Spleen (tissue), 7 donors: ENCODE measurements around the gene GSTM5.

Experiments used
- POLR2AphosphoS5 ChIP-seq, 3 donors: sonication (generic); formaldehyde crosslinking; IDR thresholded peaks; one replicate each; pipeline ENCODE4 v1.5.1; 2017; ENCODE audit warnings: antibody characterized with exemption in 3 of 3
- TF ChIP-seq, protein P1 (sequence below), 11 experiments: fragments of 200-600 bp in 7 of 11; fragments of 450-650 bp in 4 of 11; sonication (generic) in 4 of 11; IDR thresholded peaks in 8 of 11; conservative IDR thresholded peaks in 3 of 11; 1 replicate in 7 of 11; 2 replicates in 4 of 11; pipeline versions ENCODE4 v1.4.0 to v1.8.0; 2016 to 2021; ENCODE audit warnings: antibody characterized with exemption in 11 of 11, inconsistent platforms in 4 of 11, mild to moderate bottlenecking in 1 of 11
- donor health status: DM: no; HTN: no; CAD: no; lungs with moderate emphysema.
- donor health status: DM: no; HTN: no; CAD: no.
- donor health status: DM: no; HTN: no; CAD: no.

DNA sequence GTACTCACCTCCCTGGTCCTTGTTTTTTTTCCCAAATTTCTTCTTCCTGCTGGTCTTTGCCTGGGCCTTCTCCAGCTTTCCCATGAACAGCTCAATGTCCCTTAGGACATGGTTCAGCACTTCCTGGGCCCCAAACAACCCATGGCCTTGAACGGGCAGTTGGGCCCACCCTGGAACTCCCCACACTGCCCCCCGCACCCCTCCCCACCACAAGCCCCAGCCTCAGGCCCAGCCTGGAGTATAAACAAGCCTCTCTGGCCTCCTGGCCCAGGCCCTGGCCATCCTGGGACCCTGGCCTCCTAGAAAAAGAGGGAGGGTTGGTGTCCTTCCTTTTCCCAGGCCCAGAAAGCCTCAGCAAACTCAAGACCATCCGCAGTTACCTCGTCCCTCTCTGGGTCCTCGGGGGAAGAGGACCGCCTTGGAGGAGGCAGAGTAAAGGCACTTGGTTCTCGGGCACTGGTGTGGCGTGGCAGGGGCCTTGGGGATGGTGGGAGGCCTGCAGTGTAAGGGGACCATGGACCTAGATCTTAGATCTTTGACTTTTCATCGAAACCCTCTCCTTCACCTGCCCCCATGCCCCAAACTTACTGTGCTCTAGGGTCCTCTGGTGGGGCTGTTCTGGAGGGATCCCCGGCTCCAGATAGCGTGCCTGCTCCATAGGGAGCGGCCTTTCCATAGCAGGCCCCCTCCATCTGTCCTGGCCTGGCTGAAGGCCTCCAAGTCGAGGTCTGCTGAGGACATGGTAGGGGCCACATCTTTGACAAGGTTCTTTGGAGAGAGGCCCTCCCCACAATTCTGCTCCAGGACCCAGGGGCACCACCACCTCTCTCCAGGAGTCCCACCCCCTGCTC lies 46.1 kb downstream of the GSTM5 start:
- no peak for TF ChIP-seq POLR2AphosphoS5 (IDR thresholded peaks at IDR 0.05)
- TF ChIP-seq, protein P1, sequence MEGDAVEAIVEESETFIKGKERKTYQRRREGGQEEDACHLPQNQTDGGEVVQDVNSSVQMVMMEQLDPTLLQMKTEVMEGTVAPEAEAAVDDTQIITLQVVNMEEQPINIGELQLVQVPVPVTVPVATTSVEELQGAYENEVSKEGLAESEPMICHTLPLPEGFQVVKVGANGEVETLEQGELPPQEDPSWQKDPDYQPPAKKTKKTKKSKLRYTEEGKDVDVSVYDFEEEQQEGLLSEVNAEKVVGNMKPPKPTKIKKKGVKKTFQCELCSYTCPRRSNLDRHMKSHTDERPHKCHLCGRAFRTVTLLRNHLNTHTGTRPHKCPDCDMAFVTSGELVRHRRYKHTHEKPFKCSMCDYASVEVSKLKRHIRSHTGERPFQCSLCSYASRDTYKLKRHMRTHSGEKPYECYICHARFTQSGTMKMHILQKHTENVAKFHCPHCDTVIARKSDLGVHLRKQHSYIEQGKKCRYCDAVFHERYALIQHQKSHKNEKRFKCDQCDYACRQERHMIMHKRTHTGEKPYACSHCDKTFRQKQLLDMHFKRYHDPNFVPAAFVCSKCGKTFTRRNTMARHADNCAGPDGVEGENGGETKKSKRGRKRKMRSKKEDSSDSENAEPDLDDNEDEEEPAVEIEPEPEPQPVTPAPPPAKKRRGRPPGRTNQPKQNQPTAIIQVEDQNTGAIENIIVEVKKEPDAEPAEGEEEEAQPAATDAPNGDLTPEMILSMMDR (IDR thresholded peaks at IDR 0.05 in 8 of 11, conservative IDR thresholded peaks at IDR 0.05 in 3 of 11): no peak
